Stimulated activated CD4-positive, alpha-beta T cell treated with anti-CD3 and anti-CD28 coated beads, Interleukin-4, amount 100 ng/mL, for 1 hour (primary cell): ENCODE results near the gene PPIA.
"Not testable (repeated sequence)": the region's sequence is repeated elsewhere in the genome, so short reads cannot be mapped to it uniquely, and the experiment has no call there.

ENCODE experiments used
- DNase-seq: peaks from one replicate; pipeline ENCODE4 v3.0.0-alpha.2; 2020

Gene PPIA

DNA sequence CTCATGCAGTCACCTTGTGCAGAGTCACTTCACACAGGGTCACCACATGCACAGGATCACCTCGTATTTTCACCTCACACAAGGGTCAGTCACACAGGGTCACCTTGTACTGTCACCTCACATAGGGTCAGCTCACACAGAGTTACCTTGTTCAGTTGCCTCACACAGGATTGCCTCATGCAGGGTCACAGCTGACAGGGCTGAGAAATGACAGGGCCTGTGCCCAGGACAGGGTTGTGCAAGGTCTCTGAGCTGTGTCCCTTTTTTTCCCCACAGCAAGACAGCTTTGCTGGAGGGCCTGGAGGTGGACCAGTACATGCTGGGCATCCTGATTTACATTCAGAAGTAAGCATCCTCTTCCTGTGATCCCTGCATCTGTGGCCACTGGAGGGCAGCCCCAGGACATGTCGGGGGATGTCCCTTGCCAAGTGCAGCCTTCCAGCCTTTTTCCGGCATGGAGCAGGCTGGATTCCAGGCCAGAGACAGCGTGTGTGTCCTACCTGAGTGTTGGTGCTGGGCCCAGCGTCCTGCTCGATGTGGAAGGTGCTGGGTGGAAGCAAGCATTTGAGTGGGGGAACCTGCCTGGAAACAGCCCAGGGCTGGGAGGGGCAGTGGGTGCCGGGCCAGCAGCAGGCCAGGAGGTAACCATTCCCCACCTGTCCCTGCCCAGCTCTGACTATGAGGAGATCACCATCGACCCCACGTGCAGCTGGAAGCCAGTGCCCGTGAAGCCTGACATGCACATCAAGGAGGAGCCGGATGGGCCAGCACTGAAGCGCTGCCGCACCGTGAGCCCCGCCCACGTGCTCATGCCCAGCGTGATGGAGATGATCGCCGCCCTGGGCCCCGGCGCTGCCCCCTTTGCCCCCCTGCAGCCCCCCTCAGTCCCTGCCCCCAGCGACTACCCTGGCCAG lies 31.6 kb upstream of the PPIA start:
- DNase-seq: no peak

DNA sequence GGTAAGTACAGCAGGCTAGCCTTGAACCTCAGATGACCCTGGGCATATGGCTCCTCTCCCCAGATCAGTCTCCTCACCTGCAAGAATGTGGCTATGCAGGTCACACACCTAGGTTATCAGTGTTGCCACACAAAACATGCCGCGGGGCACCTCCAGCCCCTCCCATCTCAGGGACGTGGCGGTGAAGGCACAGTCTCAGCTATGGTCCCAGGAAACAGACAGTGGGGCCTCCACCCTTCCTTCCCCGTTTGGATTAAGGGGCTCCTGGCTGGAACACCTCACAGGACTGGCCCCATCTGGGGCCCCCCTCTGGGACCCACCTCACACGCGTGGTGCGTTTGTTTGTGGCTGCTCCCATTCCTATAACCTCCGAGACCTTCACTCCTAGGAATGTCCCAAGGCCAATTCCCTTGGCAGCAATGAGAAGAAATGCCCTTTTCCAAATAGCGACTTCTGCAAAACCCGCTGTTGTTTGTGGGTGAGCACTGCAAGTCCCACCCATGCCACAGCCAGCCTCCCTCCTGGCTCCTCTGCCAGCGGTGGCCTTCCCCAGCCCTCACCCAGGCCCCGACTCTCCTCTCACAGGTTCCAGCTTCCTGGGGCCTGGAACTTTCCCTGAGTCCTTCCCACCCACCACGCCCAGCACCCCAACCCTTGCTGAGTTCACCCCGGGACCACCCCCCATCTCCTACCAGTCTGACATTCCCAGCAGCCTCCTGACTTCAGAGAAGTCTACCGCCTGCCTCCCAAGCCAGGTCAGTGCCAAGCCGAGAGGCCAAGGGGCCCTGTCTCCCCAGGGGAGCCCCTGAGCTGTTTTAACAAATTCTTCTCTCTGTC lies 30.7 kb upstream of the PPIA start:
- no peak for DNase-seq

DNA sequence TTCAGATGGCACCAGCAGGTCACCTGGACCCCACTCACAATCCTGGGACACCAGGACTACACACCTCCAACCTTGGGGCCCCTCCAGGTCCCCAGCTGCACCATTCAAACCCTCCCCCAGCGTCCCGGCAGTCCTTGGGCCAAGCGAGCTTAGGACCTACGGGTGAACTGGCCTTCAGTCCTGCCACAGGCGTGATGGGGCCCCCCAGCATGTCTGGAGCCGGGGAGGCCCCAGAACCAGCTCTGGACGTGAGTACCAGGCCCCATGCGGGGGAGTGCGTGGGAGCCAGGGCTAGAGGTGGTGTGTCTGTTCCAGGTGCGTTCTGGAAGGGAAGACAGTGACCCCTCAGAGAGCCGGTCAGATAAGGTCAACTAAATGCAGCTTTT lies 30.1 kb upstream of the PPIA start:
- DNase-seq: no peak

DNA sequence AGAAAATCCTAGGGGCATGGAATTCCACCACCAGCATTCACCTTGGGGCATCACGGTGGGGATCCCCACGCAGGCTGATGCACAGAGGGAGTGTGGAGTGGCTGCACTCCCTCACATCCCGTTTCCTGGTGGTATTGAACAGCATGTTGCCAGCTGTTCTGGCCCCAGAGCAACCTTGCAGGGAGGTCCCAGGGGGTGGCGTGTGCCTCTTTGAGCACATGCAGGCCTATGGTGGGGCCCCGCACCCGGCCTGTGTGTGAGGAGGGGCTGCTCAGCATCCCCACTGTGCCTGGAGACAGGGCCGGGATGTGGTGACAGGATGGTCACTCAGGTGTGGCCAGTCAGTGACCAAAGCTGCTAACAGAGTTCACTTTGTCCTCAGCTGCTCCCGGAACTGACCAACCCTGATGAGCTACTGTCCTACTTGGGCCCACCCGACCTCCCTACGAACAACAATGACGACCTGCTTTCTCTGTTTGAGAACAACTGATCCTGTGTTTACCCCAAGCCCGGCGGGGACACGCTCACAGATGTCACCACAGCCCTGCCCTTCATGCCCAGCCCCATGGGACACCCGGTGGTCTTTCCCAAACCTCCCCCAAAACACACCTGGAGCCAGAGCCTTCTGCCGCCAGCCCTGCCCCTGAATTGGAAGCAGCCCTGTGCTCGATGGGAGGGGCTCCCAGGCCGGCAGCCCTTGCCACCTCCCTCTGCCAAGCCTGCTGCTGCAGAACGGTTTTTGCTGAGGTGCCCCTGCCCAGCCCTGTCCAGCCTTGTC lies 29.2 kb upstream of the PPIA start:
- DNase-seq: no peak

DNA sequence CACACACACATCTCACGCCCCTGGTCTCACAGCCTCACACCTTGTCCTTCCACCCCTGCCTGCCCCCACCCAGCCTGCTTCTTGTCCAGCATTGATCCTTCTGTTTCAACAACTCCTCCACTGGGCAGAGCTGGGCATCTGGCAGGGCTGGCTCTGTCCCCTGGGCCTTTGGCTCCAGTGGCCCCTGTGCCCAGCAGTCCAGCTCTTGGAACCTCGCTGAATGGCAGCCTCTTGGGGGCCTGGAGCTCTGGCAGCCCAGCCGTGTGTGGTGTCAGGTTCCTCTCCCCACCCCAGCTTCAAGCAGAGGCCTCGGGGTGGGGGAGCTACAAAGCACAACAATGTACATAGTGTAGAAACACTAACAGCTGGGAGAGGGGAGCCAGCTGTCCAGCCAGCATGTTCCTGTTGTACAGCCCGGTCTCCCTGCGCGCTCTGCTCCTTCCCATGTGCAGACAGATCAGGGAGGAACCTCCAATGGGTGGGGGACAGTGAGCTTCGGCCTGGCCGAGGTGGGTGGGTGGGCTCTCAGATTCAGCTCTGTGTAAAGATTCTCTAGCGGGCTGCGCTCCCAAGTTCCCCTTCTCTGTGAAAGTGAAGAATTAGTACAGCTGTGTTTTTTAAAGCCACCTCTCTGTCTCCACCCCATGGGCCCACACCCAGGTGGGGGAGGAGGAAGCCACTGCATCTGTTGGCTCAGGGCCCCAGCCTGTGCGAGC lies 28.4 kb upstream of the PPIA start:
- no peak for DNase-seq

DNA sequence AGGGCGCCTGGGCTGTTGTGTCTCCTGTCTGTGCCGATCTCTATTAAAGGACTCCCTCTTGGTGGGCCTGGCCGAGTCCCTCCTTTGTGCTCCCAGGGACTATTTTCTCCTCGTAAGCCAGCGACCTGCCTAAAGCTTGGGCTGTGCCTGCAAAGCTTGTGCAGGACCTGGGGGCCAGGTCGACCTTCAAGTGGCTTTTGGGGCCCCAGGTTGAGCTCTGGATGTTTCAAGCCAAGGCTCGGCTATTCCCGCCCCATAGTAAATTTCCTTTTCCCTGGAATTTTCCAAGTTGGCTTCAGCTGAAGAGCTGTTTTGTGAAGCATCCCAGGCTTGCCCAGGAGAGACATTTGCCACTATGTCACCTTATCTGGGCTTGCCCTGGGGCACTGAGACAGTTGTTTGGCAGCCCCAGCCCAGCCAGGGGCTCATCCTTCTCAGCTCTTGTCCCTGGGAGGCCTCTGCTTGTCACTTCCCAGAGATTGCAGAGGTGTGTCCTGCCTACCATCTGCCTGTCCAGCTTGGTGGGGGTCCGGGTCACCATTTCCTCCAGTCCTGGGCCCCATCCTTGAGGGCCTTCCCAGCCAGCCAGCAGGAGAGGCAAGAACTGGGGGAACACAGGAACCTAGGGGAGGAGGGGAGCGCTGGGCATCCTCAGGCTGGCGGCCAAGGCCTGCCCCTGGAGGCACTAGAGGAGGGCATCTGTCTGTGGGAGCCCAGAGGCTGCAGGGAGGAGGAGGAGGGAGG lies 27.7 kb upstream of the PPIA start:
- no peak for DNase-seq

DNA sequence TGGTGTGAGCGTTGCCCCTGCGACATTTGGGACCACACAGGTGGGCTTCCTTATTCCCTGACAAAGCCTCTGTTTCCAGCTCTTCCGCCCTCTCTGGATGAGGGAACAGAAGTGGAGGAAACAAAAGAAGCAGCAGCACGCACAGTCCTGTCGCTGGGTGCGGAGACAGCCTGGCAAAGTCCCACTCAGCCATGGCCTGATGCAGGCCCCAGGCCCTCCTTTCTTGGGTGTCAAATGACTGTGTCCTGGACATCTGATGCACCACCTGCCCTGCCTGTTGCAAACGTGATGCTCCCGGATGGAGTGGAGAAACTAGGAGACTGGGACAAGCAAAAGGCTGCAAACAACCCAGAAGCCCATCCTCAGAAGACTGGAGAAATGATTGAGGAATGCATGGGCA lies 27.1 kb upstream of the PPIA start:
- no peak for DNase-seq

DNA sequence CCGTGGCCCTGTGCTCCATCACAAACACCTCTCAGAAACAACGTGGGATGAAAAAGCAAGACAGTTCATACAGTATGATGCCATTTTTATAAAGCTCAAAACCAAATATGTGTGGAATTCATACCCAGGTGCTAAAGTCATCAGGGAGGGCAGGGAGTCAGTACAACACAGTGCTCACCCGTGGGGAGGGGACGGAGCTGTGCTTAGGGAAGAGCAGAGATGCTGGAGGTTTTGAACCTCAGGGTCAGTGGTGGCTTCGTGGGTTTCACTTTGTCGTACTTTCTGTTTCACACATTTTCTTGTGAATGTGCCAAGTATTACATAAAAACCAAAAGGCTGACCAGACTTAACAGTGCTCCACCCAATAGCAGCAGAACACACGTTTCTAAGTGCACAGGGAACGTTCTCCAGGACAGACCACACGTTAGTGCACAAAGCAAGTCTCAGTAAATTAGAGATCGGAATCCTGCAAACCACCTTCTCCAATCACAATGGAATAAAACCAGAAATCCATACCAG lies 26.6 kb upstream of the PPIA start:
- DNase-seq: no peak

DNA sequence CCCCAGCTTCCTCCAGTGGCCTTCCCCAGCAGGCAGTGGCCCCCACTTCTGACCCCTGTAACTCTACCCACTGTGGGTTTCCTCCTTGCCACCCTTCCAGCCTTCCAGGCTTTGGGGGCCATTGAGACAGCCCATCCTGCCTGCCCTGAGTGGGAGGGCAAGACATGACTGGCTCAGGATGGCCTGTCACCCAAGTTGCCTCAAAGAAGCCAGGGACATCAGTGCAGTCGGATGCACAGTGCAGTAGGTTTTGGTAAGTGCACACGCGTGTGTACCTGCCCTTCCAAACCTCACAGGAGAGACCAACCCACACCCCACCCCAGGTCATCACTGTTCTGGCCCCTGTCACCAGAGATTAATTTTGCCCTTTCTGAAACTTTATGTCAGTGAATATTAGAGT lies 25.1 kb upstream of the PPIA start:
- DNase-seq: no peak

DNA sequence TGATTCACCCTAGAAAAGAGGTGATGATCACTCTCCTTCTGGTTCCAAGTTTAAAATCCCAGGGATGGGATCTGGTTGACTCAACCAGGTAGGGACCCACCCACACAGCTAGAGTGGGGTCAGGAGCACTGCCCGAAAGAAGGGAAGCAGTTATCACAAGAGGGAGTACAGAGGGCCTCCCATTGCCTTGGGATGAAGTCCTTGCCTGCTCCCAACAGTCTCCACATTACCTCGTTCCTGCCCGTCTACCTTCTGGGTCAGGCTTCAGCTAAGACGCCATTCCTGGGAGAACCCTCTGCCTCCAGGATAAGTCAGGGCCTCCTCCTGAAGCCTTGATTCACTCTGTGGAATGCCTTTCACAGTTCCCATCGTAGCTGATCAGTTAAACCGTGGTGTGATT lies 24.0 kb upstream of the PPIA start:
- DNase-seq: no peak

DNA sequence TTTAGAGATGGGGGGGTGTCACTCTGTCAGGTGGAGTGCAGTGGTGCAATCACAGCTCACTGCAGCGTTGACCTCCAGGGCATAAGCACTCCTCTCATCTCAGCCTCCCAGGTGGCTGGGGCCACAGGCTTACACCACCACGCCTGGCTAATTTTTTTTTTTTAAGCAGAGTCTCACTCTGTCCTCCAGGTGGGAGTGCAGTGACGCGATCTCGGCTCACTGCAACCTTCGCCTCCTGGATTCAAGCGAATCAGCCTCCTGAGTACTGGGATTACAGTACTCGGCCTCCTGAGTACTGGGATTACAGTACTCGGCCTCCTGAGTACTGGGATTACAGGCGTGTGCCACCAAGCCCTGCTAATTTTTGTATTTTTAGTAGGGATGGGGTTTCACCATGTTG lies 23.6 kb upstream of the PPIA start:
- no peak for DNase-seq

DNA sequence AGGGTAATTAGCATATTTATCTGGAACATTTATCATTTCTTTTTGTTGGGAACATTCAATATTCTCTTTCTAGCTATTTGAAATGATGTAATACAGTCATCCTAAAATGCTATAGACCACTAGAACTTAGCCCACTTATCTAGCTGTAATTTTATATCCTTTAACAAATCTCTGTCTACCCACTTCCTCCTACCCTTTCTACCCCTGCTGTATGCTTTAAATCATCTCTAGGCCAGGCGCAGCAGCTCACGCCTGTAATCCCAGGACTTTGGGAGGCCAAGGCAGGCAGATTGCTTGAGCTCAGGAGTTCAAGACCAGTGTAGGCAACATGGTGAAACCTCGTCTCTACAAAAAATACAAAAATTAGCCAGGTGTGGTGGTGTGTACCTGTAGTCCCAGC lies 22.0 kb upstream of the PPIA start:
- not testable (repeated sequence) for DNase-seq

DNA sequence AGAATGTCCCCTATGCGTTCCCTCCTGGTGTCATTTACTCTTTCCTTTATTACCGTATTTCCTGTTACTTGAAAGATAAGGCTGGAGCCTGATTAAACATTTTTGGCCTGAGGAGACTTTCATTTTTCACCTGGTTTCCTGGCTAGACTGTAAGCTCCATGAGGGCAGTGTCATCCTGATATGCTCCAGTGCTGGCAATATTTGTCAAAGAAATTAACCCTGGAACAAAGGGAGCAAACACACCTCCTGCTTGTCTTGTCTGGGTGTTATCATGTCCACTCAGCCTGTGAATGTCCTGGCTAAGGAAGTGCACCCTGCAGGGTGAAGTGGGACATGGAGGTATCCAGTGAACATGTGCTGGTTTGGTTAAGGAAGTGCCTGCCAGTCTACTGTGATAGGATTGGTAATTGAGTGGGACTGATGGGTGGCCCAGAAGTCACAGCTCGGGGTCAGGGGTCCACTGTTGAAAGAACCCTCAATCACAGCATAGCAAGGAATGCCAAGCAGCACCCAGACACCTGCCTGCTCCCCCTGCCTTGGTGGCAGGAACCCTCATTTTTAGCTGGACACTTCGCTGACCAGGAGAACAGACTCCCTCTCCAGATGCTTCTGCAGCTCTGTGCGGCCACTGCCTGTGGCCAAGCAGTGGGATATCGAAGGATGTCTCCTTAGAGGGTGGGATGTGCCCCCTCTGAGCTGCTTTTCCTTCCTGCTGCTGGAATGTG lies 20.9 kb upstream of the PPIA start:
- DNase-seq: no peak

DNA sequence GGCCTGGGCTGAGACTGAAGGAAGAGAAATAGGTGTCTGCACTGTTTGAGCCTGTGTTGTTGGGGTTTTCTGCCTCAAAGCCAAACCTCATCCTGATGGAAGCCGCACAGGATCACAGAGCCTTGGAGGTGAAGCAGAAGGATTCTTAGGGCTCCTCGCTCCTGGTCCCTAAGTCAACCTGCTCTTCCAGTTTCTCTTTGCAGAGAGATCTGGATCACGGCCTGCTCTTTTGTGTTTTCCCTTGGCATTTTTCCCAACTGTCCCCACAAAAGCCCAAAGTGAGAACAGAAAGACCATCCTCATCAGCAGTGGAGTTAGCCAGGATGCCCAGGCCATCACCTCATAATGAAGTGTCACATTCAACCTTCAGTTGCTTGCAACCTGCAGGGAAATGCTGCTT lies 20.3 kb upstream of the PPIA start:
- DNase-seq: no peak

DNA sequence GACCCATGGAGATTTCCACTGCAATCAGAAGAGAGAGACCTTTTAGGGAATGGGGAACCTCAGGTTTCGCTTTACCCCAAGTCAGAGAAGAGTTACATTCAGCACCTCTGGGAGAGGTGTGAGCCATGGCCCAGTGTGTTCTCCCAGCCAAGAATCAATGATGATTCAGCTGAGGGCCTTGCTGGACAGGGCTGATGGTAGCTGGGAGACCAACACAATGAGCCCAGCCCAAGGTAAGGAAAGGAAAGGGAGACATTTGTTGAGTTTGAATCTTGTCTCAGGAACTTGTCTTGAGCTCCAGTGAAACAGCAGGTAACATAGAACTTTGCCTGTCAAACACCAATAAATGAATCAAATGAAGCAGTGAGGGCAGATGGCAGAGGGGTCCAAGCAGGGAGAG lies 14.0 kb upstream of the PPIA start:
- no peak for DNase-seq

DNA sequence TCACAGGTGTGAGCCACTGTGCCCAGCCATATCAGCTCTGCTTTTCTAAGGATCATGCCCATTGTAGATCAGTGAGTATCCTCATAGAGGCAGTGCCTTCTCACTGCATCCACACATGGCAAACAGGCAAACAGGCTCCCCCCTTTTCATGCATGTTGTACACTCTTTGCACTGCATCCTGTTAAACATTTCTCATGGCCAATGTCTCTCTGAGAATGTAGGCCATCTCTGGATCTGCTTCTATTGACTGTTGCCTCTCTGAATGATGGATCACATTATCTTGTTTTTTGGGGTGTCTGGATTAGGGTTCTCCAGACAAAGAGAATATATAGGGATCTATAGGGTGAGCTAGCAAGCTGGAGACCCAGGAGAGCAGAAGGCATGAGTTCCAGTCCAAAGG lies 13.1 kb upstream of the PPIA start:
- no peak for DNase-seq

DNA sequence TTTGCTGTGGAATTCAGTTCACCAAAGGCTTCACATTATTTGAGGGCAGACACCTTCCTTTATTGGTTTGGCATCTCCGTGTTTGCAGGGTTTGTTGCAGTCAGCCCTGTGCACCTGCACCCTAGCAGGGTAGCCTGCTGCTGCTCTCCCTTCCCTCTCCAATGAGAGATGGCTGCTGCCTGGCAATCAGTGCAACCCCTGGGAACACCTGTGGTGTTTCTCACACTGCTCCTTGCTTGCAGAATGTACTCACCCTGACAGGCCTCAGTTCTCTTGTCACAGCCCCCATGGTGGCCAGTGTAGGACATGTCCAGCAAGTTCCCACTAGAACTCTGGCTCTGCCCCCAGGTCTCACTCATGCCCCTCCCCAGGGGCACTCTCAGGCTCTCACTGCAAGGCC lies 12.1 kb upstream of the PPIA start:
- no peak for DNase-seq

DNA sequence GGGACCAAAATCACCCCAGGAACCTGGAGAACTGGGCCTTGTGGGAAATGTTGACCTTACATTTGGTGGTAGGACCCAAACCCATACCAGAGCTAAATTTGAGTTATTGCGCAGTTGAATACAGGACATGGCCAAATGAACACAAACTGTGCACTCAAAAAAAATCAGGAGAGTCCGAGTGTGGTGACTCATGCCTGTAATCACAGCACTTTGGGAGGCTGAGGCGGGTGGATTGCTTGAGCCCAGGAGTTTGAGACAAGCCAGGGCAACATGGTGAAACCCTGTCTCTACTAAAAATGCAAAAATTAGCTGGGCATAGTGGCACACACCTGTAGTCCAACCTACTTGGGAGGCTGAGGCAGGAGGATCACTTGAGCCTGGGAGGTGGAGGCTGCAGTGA lies 11.3 kb upstream of the PPIA start:
- not testable (repeated sequence) for DNase-seq

DNA sequence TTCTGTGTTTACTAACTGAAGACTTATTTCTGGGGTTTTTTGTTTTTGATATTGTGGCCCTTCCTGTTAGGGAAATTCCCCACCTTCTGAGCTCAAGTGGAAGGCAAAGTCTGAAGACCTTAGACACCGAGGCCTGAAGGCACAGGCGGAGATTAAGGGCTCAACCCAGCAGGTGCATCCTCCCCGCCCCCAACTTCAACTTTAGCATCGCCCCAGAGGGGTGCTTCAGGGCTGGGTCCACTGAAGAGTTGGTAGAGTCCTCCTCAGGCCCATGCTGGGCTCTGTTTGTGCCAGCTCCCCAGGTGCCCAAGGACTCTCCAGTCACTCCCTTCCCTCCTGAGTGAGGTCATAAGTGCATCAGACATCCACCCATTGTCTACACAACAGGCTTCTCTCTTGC lies 9.4 kb upstream of the PPIA start:
- no peak for DNase-seq

DNA sequence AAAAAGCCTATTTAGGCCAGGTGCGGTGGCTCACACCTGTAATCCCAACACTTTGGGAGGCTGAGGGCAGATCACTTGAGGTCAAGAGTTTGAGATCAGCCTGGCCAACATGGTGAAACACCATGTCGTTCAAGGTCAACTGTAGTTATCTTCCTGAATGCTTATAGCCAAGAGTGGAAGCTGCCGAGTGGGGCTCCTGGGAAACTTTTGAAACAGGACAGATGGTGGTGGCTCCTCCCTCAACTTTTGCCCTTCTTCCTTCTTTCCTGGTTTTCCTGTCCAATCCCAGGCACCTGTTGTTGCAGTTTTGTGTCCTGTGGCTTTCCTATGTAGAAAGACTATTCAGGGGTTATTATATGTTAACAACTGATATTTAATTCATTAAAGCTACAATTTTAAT lies 8.7 kb upstream of the PPIA start:
- no peak for DNase-seq

DNA sequence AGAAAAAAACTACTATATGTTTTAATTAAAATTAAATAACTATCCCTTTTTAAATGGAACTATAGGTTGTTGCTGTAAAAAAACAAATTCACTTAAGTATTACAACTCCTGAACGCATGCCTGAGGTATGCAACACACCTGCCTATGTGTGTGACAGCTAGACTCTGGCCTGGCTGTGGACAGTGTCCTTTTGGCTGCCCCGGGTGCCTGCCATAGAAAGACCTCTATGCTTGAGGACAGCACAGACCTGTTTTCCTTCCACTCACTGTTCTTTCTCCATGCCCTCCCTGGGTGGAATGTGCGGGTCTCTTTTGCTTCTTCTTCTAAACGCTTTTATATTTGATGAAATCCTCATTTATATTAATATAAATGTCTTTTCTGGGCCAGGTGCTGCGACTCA lies 6.5 kb upstream of the PPIA start:
- DNase-seq: no peak
